ENCODE measurements around the gene TRMT61A.

The TRMT61A gene

GRCh38 chr14:103547455-103547940, 18.5 kb downstream of the TRMT61A start:
- TF ChIP-seq ELF4 (IDR thresholded peaks at IDR 0.05): no peak
- TF ChIP-seq ARNT (IDR thresholded peaks at IDR 0.05): no peak
- TF ChIP-seq FOXM1 (IDR thresholded peaks at IDR 0.05; ENCODE audit: borderline replicate concordance): no peak
- TF ChIP-seq PKNOX1 (IDR thresholded peaks at IDR 0.05): no peak
- TF ChIP-seq NFRKB (IDR thresholded peaks at IDR 0.05): no peak
- no peak for TF ChIP-seq ZNF384 (IDR thresholded peaks at IDR 0.05)
- no peak for TF ChIP-seq SP1 (IDR thresholded peaks at IDR 0.05)
- no peak for TF ChIP-seq CTBP1 (IDR thresholded peaks at IDR 0.05; ENCODE audit: borderline replicate concordance)
- TF ChIP-seq HDGF (IDR thresholded peaks at IDR 0.05; ENCODE audit: borderline replicate concordance): no peak
- no peak for TF ChIP-seq L3MBTL2 (conservative IDR thresholded peaks at IDR 0.05)
- ChIA-PET CTCF (interaction anchor here (0.6 to 2.4 kb wide), 5 partner anchors 10 to 61 kb away, joined by 4 to 26 read pairs (median 6); no protein-coding TSS in a partner anchor), POLR2A (interaction anchor here (0.7 to 2.6 kb wide), 2 partner anchors 26 to 29 kb away, joined by 7 to 16 read pairs; no protein-coding TSS in a partner anchor)
- DNase-seq (ENCODE audit: extremely low spot score): no peak

- no peak for DNase-seq (ENCODE audit: extremely low spot score)
- ChIA-PET POLR2A (no interaction called here), CTCF (interaction anchor here (1.2 kb wide), 1 partner anchor 10 kb away, joined by 17 read pairs; no protein-coding TSS in a partner anchor)
- no peak for TF ChIP-seq NFRKB (IDR thresholded peaks at IDR 0.05)
- TF ChIP-seq ELF4 (IDR thresholded peaks at IDR 0.05): no peak
- TF ChIP-seq HDGF (IDR thresholded peaks at IDR 0.05; ENCODE audit: borderline replicate concordance): no peak
- TF ChIP-seq TARDBP (IDR thresholded peaks at IDR 0.05): no peak
- TF ChIP-seq CTBP1 (IDR thresholded peaks at IDR 0.05; ENCODE audit: borderline replicate concordance): no peak
- TF ChIP-seq PKNOX1 (IDR thresholded peaks at IDR 0.05): no peak
- no peak for TF ChIP-seq ARNT (IDR thresholded peaks at IDR 0.05)
- no peak for TF ChIP-seq SUZ12 (IDR thresholded peaks at IDR 0.05)
- no peak for TF ChIP-seq L3MBTL2 (conservative IDR thresholded peaks at IDR 0.05)
- no peak for TF ChIP-seq BHLHE40 (IDR thresholded peaks at IDR 0.05; ENCODE audit: borderline replicate concordance)
- no peak for TF ChIP-seq LEF1 (IDR thresholded peaks at IDR 0.05; ENCODE audit: borderline replicate concordance)
- no peak for TF ChIP-seq SP1 (IDR thresholded peaks at IDR 0.05)
- TF ChIP-seq FOXM1 (IDR thresholded peaks at IDR 0.05; ENCODE audit: borderline replicate concordance): no peak
- TF ChIP-seq ZNF384 (IDR thresholded peaks at IDR 0.05): no peak
These were observed 19.0 kb downstream of the TRMT61A start for GRCh38 chr14:103547941-103548462.

- DNase-seq (ENCODE audit: extremely low spot score): no peak
- POLR2A ChIA-PET: interaction anchor here (1.0 kb wide), 1 partner anchor 28 kb away, joined by 3 read pairs; no protein-coding TSS in a partner anchor
- CTCF ChIA-PET: no interaction called here
These were observed 19.7 kb downstream of the TRMT61A start for GRCh38 chr14:103548463-103549351.

GRCh38 chr14:103549361-103550311, 20.6 kb downstream of the TRMT61A start:
- no peak for DNase-seq (ENCODE audit: extremely low spot score)
- no peak for TF ChIP-seq TARDBP (IDR thresholded peaks at IDR 0.05)
- TF ChIP-seq ARNT (IDR thresholded peaks at IDR 0.05): no peak
- no peak for TF ChIP-seq NFRKB (IDR thresholded peaks at IDR 0.05)
- TF ChIP-seq ELF4 (IDR thresholded peaks at IDR 0.05): no peak
- POLR2A ChIA-PET: interaction anchor here (0.8 to 5.8 kb wide), 3 partner anchors 12 to 29 kb away, joined by 3 to 40 read pairs (median 3); partner anchors contain the start of genes BAG5 and CKB
- CTCF ChIA-PET: interaction anchor here (1.2 kb wide), 2 partner anchors 29 to 31 kb away, joined by 4 read pairs; no protein-coding TSS in a partner anchor

More at GRCh38 chr14:103548463-103549351, 19.7 kb downstream of the TRMT61A start:
- TF ChIP-seq ELF4 (IDR thresholded peaks at IDR 0.05) (no peak), HDGF (IDR thresholded peaks at IDR 0.05; ENCODE audit: borderline replicate concordance) (no peak), SUZ12 (IDR thresholded peaks at IDR 0.05) (no peak), TARDBP (IDR thresholded peaks at IDR 0.05) (no peak), BHLHE40 (IDR thresholded peaks at IDR 0.05; ENCODE audit: borderline replicate concordance) (no peak), SP1 (IDR thresholded peaks at IDR 0.05) (no peak), PKNOX1 (IDR thresholded peaks at IDR 0.05) (no peak), NFRKB (IDR thresholded peaks at IDR 0.05) (no peak), ARNT (IDR thresholded peaks at IDR 0.05) (no peak), CTBP1 (IDR thresholded peaks at IDR 0.05; ENCODE audit: borderline replicate concordance) (no peak), LEF1 (IDR thresholded peaks at IDR 0.05; ENCODE audit: borderline replicate concordance) (no peak), FOXA1 (IDR thresholded peaks at IDR 0.05) (no peak), FOXM1 (IDR thresholded peaks at IDR 0.05; ENCODE audit: borderline replicate concordance) (no peak), FOXK2 (IDR thresholded peaks at IDR 0.05) (no peak), L3MBTL2 (conservative IDR thresholded peaks at IDR 0.05) (no peak), ZNF384 (IDR thresholded peaks at IDR 0.05) (no peak)
